Measurements from ENCODE around the gene XKR7.
A peak's percentile ranks its signal among the peaks of the same experiment; 100 is the strongest.
"Not testable (repeated sequence)": the region's sequence is repeated elsewhere in the genome, so short reads cannot be mapped to it uniquely, and the experiment has no call there.

Gene XKR7

GRCh38 chr20:31967830-31968249 lies at the start of gene XKR7:
Gene XKR7, plus strand, starts transcription at chr20:31968151. Its CDS starts 25 bp downstream, at chr20:31968176.
- DNase-seq (ENCODE audit: low spot score): no peak

- DNase-seq (ENCODE audit: low spot score): no peak
Measured at GRCh38 chr20:31918466-31919105, 49.4 kb upstream of the XKR7 start.

GRCh38 chr20:31919410-31920155 lies 48.4 kb upstream of the XKR7 start:
- no peak for DNase-seq (ENCODE audit: low spot score)

GRCh38 chr20:31920275-31920855 lies 47.6 kb upstream of the XKR7 start:
- DNase-seq (ENCODE audit: low spot score): no peak

GRCh38 chr20:31921480-31921879 lies 46.5 kb upstream of the XKR7 start:
- DNase-seq (ENCODE audit: low spot score): not testable (repeated sequence)

GRCh38 chr20:31922181-31922580 lies 45.8 kb upstream of the XKR7 start:
- DNase-seq (ENCODE audit: low spot score): no peak

GRCh38 chr20:31922588-31922987 lies 45.4 kb upstream of the XKR7 start:
- no peak for DNase-seq (ENCODE audit: low spot score)

- DNase-seq (ENCODE audit: low spot score): no peak
Measured at GRCh38 chr20:31923388-31924331, 44.3 kb upstream of the XKR7 start.

- no peak for DNase-seq (ENCODE audit: low spot score)
Measured at GRCh38 chr20:31924561-31924960, 43.4 kb upstream of the XKR7 start.

GRCh38 chr20:31925631-31926030 lies 42.3 kb upstream of the XKR7 start:
- DNase-seq (ENCODE audit: low spot score): no peak

GRCh38 chr20:31926493-31926892 lies 41.5 kb upstream of the XKR7 start:
- DNase-seq (ENCODE audit: low spot score): no peak

GRCh38 chr20:31927627-31928159 lies 40.3 kb upstream of the XKR7 start:
- DNase-seq (ENCODE audit: low spot score): no peak

- not testable (repeated sequence) for DNase-seq (ENCODE audit: low spot score)
Measured at GRCh38 chr20:31929631-31930030, 38.3 kb upstream of the XKR7 start.

GRCh38 chr20:31930779-31931178 lies 37.2 kb upstream of the XKR7 start:
- DNase-seq (ENCODE audit: low spot score): no peak

- DNase-seq (ENCODE audit: low spot score): no peak
Measured at GRCh38 chr20:31933698-31934097, 34.3 kb upstream of the XKR7 start.

- DNase-seq (ENCODE audit: low spot score): no peak
Measured at GRCh38 chr20:31934491-31934890, 33.5 kb upstream of the XKR7 start.

GRCh38 chr20:31934968-31935764 lies 32.8 kb upstream of the XKR7 start:
- no peak for DNase-seq (ENCODE audit: low spot score)

GRCh38 chr20:31936420-31936819 lies 31.5 kb upstream of the XKR7 start:
- no peak for DNase-seq (ENCODE audit: low spot score)

GRCh38 chr20:31937820-31938219 lies 30.1 kb upstream of the XKR7 start:
- DNase-seq (ENCODE audit: low spot score): no peak

GRCh38 chr20:31939661-31940060 lies 28.3 kb upstream of the XKR7 start:
- no peak for DNase-seq (ENCODE audit: low spot score)

GRCh38 chr20:31943052-31943471 lies 24.9 kb upstream of the XKR7 start:
- DNase-seq (ENCODE audit: low spot score): peak; percentile 67

Data from Ammon's horn (tissue), 1 donor.